Measurements from ENCODE around the gene C13orf42.

Gene C13orf42

DNA sequence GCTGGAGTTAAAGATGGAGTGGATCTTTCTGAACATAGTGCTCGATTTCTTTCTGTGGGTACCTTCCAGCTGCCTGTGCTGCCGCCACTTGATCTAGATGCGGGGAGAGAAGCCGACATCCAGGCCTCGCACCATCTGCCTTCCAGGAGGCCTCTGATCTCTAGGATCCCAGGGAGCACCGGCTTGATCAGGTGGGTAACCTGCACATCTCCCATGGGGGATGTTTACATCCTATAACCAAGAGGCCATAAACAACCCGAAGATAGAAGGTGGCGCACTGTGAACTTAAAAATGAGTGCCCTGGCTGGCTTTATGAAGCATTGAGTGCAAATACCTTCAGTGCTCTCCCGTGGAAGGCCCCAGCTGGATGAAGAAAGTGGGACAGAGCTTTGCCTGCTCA, at the start of gene C13orf42:
Gene C13orf42, minus strand, starts transcription at position 101 of the 400 bp plus-strand sequence. Its CDS starts 65 bp downstream, at position 36.
- no peak for DNase-seq (ENCODE audit: low spot score)

DNA sequence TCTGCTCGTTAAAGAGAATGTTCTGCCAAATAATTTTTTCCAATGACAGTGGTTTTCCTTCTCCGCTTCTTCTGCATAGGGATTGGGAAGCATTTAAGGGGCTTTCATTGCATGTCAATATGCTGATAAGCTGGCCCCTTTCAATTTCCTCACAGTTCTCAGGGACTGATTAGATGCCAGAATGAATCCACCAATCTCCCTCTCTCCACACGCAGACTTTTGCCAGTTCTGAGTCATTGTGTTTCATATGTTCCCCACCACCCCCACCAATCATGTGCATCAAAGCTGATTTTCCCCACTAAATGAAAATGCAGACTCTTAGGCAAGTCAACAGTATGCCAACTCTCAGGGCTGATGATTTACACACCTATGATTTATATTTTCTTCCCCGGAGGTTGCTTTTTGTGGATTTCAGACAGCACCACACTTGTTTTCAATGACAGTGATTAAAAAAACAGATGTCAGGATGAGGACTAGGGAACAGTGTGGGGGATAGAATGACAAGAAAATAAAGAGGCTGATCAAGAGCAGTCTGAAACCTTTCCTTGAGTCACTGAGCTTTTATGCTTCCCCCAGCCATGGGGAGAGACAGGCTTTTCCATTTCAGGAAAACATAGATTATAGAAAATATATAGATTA, 47.9 kb upstream of the C13orf42 start:
- no peak for DNase-seq (ENCODE audit: low spot score)

DNA sequence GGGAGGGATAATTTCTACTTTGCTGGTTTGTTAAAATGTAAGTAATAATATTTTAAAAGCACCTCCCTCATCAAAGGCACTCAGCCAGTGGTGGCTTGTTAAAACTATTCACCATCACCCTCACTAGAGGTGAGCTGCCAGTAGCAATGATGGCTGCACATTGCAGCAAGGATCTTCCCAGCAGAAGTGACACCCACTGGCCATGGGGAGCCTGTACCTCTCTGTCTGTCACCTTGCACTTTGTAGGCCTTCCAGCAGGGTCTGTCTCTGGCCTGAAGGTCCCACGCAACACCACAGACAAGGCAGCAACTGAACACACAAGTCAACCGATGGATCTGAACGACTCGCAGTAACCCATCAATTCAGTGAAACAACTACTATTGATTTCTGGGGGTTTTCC, 47.3 kb upstream of the C13orf42 start:
- no peak for DNase-seq (ENCODE audit: low spot score)

DNA sequence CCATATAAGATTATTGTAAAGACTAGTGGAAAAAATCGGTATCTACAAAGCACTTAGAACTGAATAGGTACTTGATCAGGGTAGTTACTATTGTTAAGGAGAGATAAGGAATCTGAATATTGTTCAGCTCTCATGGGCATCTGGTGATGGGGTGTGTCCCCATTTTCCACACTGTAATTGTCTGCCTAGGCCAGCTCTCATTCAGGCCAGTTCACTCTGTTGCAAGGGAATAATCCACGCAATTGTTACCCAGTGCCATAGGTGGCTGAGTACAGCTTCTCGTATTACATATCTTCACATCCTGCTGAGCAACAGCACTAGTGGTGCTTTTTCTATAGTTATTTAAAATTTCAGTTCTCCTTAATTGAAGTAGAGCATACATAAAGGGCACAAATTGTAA, 45.6 kb upstream of the C13orf42 start:
- no peak for DNase-seq (ENCODE audit: low spot score)

DNA sequence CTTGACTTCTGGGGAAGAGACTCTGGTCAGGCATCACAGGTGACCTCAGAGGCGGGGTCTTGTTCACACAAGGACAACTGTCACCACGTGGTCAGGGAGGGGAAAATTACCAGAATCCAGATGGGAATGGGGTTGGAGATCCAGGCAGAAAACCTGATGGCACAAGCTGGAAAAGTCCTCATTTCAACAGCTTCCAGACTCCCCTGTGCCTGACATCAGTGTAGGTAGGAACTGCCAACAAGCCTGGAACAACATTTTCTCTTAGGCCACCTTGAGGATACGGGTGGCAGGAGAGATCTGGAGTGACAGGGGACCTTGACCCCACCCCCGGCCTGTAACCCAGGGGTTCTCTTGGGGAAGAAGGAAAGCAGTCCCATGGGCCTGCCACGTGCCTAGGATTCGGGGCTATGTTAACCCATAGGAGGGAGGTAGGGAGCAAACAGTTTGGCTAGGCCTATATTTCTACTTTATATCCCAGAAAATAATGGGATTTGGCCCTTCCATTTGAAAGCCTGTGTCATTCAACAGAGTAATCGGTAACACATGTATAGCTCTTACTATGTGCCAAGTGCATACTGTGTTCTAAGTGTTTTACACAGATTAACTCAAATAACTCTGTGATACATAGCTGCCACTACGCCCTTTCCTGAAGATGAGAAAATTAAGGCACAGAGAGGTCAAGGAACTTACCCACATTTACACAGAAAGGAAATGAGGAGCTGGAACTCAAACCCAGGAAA, 44.9 kb upstream of the C13orf42 start:
- DNase-seq (ENCODE audit: low spot score) = no peak

DNA sequence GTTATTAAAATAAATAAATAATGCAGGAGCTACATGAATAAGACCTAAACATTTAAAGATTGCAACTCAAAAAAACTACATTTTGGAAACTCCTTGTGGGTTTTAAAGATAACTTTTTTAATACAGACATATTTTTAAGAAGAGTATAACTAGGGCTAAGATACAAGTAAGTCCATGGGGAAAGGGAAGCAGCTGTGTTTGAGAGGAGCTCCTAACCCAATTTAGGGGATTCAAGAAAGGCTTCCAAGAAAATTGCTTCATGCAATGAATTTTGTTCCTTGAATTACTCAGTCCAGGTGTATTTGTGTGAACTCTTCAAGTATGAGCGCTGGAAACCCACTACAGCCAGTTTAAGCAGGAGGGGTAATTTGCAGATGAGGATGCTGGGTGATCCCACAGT, 44.1 kb upstream of the C13orf42 start:
- no peak for DNase-seq (ENCODE audit: low spot score)

DNA sequence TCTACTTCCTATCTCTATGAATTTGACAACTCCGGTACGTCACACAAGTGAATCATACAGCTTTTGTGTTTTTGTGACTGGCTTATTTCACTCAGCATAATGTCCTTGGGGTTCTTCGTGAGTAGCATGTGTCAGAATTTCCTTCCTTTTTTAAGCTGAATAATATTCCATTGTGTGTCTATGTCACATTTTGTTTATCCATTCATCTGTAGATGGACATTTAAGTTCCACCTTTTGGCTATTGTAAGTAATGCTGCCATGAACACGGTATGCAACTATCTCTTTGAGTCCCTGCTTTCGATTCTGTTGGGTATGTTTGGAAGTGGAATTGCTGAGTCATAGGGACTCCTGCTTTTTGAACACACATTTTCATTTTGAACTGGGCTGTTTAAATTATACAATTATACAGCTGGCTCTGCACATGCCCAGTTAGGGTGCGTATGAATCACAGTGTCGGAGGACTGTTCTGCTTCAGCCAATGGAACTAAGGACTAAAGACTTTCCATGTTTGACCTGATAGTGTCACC, 43.0 kb upstream of the C13orf42 start:
- no peak for DNase-seq (ENCODE audit: low spot score)

DNA sequence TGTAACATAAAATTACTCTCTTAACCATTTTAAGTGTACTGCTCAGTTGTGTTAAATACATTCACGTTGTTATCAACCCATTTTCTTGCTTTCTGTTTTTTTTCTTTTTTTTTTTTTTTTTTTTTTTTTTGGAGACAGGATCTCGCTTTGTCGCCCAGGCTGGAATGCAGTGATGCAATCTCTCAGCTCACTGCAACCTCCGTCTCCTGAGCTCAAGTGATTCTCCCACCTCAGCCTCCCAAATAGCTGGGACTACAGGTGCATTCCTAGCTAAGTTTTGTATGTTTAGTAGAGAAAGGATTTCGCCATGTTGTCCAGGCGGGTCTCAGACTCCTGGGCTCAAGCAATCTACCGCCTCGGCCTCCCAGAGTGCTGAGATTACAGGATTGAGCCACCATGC, 42.5 kb upstream of the C13orf42 start:
- no peak for DNase-seq (ENCODE audit: low spot score)

DNA sequence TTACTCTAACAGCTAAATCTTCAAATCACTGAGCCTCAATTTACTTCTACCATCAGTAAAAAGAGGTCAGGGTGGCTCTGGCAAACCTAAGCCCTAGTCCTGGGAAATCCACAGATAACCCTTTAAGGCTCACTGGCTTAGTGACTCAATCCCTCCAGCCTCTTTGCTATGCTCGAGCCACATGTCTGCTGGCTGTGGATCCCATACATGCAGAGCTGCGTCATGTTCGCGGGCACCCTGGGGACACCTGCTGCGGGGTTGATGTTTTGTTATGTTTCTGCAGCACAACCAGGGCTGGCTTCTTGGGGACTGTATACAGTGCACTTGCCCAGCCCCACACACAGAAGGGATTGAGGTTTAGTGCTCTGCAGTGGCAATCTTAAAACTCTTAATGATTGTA, 41.6 kb upstream of the C13orf42 start:
- no peak for DNase-seq (ENCODE audit: low spot score)

DNA sequence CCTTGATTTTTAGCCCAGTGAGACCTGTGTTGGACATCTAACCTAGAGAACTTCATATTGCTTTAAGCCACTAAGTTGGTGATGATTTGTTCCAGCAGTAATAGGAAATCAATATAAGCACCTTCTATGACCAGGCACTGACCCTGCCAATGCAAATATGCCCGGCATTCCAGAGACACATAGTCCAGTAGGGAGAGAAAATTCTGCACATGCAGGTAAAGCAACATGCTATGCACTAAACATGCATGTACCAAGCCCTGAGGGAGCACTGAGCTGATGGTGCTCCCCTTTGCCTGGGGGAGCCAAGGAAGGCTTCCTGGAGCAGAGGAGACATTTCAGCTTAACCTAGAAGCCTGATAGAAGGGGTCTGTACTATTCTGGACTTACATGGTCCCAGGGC, 40.4 kb upstream of the C13orf42 start:
- no peak for DNase-seq (ENCODE audit: low spot score)

DNA sequence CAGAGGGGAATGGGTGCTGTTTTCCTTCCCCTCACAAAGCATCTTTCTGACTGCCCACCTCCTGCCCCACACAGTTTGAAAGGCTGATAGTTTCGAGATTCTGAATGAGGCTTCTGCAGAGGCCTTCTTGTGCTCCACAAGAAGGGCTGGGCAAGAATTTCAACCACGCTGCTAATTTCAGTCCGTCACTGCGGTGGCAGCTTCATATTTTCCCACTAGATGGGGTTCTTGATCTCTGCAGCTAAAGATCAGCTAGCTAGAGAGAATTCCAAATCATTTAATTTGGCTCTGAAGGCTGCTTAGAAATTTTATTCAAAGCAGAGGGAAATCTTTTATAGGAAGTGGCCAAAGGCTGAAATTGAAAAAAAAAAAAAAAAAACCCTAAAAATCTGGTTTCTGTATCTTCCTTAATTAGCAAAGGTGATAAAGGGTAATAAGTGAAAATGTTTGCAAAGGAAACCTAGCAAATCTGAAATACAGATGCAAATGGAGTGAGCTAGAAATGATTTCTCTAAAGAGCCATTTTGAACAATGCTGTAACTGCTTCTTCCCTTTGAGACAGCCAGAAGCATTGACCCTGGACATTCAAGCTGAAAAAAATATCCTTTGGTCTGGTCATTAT, 38.0 kb upstream of the C13orf42 start:
- DNase-seq (ENCODE audit: low spot score) = peak; percentile 75

DNA sequence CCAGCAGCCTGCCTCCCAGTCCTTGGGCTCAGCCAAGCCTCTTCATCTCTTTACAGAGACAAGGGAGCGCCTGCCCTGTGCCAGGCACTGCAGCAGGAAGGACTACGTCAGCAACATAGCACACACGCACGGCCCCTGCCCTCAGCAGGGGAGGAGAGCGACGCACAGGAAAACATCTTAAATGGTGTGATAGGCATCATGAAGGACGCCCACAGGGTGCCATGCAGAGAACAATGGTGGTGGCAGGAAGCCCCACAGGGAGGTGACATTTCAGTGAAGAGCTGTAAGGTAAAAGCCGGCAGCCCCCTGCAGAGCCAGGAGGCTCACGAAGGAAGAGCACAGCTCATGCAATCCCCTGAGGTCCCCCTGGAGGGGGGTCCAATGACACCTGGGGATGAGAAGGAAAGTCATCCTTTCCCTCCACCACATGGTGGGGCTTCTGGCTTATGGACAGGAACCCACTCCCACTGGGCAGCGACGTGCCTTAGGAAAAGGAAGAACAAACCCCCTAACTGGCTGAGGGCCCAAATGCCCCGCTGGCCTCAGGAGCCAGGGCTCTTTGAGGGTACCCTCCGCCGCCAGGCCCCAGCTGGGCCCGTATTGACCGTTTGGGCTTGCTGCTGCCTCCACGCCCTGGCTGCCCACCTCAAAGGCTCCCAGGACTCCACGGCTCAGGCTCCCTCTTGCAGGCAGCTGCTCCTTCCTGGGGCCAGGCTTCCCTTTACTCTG, 37.3 kb upstream of the C13orf42 start:
- no peak for DNase-seq (ENCODE audit: low spot score)

DNA sequence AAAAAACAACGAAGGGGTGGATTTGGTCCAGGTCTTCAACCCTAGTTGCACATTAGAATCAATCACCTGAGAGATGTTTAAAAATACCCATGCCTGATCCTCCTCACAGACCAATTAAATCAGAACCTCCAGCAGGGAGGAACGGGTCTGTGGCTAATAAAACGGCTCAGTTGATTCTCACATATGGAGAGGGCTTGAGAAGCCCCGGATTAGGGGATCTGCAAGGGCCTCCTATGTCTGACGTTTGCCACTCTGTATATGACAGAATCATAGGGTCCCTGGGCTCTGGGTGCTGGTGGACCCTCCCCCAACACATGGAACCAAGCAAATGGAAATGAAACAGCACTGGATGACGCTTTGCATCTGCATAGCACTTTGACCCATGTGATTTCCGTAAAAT, 36.7 kb upstream of the C13orf42 start:
- no peak for DNase-seq (ENCODE audit: low spot score)

DNA sequence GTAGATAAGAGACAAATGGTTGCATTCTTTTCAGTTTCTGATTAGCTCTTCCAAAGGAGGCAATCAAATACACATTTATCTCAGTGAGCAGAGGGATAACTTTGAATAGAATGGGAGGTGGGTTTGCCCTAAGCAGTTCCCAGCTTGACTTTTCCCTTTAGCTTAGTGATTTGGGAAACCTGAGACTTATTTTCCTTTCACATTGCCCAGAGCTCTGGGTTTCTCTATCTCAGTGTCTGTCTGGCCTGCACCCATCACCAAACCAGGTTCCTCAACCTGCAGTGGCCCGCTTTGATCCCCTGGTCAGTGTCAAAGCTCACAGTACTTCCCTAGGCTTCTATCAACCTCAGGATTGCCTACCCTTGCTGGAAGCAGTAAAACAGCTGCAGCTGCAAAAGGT, 35.6 kb upstream of the C13orf42 start:
- DNase-seq (ENCODE audit: low spot score) = no peak

DNA sequence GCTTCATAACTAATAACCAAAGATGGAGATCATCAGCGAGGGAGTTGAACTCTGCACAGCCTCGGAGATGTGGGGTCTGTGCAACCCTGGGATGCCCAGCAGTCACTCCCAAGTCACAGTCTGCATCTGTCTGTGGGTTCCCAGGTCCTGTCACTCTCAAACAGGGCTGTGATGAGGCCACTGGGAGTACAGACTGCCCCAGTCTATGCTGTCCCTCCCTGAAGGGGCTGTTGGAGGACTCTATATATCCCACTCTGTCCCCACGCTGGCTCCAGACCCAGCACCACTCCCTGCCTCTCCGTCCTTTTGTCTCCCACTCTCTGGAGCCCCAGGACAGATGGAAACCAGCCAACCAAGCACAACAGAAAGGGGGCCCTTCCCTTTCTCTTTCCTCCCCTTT, 26.2 kb upstream of the C13orf42 start:
- no peak for DNase-seq (ENCODE audit: low spot score)

DNA sequence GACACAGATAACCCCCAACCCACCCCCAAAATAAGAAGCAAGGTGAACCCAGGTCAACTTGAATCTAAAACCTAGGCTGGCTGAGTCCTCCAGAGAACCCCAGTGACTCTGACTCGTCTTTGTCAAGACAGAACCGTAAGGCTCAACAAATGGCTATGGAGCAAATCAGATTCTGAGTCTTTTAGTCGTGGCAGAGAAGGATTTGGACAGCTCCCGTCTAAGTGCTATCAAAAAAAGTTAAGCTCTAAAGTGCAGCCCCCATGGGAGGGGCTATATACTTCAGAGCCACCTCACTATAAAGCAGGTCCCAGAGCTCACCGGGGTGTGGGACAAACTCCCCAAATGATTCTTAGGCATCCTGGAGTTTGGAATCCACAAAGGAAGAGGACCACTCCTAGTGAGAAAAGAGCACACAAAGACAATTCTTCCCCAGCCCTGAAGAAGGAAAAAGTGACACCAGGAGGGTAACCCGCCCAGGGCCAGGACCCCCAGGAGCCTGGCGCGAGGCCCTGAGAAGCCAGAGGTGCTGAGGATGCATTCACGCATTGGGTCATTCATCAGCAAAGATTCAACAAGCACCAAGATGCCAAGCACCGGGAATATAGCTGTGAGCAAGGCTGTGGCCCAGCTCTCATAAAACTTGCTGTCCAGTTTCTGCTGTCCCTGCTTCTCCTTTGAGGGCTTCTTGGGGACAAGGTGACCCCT, 25.4 kb upstream of the C13orf42 start:
- DNase-seq (ENCODE audit: low spot score) = no peak

DNA sequence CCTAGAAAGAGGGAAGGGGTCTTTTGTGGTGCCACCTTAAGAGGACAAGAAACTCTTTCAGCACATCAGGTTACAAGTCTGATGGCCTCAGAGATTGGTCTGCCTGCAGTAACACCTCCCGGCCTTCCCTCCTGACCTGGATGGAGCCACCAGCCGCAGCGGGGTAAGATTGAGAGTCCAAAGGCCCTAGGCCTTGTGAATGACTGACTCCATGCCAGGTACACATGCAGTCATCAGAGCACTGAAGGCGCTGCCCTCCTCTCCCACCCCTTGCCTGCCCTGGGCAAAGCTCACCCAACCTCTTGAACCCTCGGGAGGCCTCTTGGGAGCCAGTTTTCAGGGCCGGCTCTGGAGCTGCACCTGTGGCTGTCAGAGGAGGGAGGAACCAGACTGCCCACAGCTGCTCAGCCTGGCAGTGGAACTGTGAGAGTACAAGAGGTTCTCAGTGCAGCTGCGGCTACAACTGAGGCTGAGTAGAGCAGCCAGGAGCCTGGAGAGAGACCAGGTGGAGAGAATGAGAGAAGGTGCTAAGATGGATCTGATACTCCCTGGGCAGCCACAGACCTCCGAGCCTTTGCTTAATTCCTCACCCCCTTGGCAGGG, 23.8 kb upstream of the C13orf42 start:
- DNase-seq (ENCODE audit: low spot score) = no peak

DNA sequence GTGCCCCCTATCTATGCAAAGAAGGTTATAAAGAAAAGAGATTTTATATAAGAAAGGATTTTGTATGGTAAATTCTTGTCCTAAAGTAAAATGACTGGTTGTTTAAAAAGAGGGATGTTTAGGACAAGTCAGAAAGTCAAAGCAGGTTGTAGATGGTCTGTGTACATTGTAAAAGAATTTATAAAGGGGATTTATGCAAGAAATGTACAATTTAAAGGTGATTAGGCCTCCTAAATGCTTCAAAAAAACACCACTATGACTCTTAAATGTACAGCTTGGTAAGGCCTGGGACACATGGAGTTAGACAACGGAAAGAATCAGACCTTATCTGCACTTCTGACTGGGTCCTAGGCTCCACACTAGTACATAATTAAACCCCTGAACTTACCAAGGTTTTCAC, 19.3 kb upstream of the C13orf42 start:
- DNase-seq (ENCODE audit: low spot score) = no peak

DNA sequence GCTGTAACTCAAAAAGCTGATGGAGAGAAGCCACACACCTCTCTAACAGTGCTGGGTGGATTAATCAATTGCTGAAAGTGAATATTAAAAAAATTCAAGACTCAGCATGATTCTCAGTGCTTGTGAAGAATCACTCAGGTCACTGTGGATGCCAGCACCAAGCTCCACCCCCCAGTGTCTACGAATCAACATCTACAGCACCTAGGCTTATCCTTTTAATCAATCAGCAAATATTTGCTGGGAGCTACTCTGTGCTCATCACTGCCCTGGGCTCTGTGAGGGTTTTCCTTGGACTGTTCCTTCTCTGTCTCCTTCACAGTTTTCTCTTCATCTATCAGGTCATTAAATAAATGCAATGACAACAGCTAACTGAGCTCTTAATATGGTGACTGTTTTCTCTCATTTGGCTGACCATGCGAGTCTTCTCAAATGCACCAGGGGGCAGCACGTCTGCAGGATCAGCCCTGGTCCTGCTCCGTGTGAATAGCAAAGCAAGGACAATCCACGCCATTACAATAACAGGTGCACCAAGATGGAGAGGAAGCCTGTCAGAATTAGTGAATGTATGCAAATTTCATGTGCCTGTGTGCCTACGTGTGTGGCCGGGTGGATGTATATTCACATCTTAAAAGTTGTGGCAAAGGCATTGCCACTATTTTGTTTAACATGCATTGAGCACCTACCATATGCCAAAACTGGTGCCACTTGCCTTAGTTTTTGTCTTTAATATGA, 14.6 kb upstream of the C13orf42 start:
- peak; percentile 51 for DNase-seq (ENCODE audit: low spot score)

DNA sequence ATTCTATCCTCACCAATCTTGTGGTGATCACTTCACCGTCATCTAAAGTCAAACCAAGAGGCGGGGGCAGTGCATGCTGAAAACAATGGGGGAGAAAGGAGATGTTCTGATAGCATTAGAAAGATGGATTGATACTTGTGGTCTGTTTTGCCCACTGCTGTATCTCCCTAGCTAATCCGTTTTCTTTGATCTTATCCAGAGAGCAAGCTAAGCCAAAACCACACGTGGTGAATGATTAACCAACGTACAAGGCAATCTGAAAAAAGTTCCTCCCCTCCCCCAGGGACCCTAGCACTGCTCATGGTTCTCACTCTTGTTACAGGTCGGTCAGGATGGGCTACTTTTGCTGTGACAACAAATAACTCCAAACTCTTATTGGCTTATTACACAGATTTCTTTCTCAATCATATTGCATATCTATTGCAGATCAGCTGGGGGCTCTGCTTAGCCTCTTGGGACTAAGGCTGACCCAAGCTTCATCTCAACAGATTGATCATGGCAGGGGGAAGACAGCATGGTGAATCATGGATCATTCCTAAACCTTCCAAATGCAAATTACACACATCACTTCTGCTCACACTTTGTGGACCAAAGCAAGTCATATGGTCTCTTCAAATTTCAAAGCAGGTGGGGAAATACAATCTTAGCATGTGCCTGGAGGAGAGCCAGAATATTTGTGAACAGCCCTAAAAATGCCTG, 11.9 kb upstream of the C13orf42 start:
- no peak for DNase-seq (ENCODE audit: low spot score)

Data from globus pallidus (tissue), 1 donor.